DOHH2 (cell line): ENCODE measurements around the gene ADK.

Experiments
- H3F3A ChIP-seq: fragments of 200-600 bp; sonication (generic), shearing (Covaris generic); 2 replicates; pipeline ENCODE4 v1.6.0; 2016; ENCODE audit warnings: antibody characterized with exemption, mild to moderate bottlenecking; ENCODE audit not compliant: control insufficient read depth, insufficient read depth
- H3K27ac ChIP-seq: fragments of 200-600 bp; sonication (generic); 2 replicates; pipeline ENCODE4 v1.5.1; 2014; ENCODE audit warnings: low read depth, mild to moderate bottlenecking, low read length, moderate library complexity
- H3K27me3 ChIP-seq: fragments of 200-600 bp; sonication (generic); 2 replicates; pipeline ENCODE4 v1.6.1; 2014; ENCODE audit warnings: mild to moderate bottlenecking, low read length, mixed read lengths; ENCODE audit not compliant: control insufficient read depth
- H3K36me3 ChIP-seq: fragments of 200-600 bp; sonication (generic); 2 replicates; pipeline ENCODE4 v1.6.1; 2014; ENCODE audit warnings: mild to moderate bottlenecking, low read length, moderate library complexity, mixed read lengths; ENCODE audit not compliant: control insufficient read depth
- H3K4me1 ChIP-seq: fragments of 200-600 bp; sonication (generic); 2 replicates; pipeline ENCODE4 v1.6.1; 2014; ENCODE audit warnings: mild to moderate bottlenecking, low read length, mixed read lengths; ENCODE audit not compliant: control insufficient read depth
- H3K4me2 ChIP-seq: fragments of 200-600 bp; sonication (generic); 2 replicates; pipeline ENCODE4 v1.6.0; 2014; ENCODE audit warnings: mild to moderate bottlenecking, low read length, moderate library complexity
- H3K4me3 ChIP-seq: fragments of 200-600 bp; sonication (generic); 2 replicates; pipeline ENCODE4 v1.5.1; 2014; ENCODE audit warnings: mild to moderate bottlenecking, low read length, mixed read lengths
- H3K79me2 ChIP-seq: fragments of 200-600 bp; sonication (generic); 2 replicates; pipeline ENCODE4 v1.6.1; 2014; ENCODE audit warnings: mild to moderate bottlenecking, low read length, mixed read lengths; ENCODE audit not compliant: control insufficient read depth
- H3K9me2 ChIP-seq: fragments of 200-600 bp; sonication (generic); replicated peaks from 2 replicates; pipeline ENCODE4 v1.6.1; 2014; ENCODE audit warnings: mild to moderate bottlenecking, low read length, mixed read lengths; ENCODE audit not compliant: control insufficient read depth
- H3K9me3 ChIP-seq: fragments of 200-600 bp; sonication (generic); 2 replicates; pipeline ENCODE4 v1.6.1; 2014; ENCODE audit warnings: antibody characterized with exemption, low read length, mixed read lengths; ENCODE audit not compliant: control insufficient read depth, insufficient read depth
- H4K20me1 ChIP-seq: fragments of 200-600 bp; sonication (generic); 2 replicates; pipeline ENCODE4 v1.6.0; 2014; ENCODE audit warnings: low read depth, mild to moderate bottlenecking, antibody characterized with exemption, low read length, moderate library complexity; ENCODE audit not compliant: control insufficient read depth, insufficient read depth
- CTCF ChIP-seq: fragments of 200-600 bp; sonication (generic); IDR thresholded peaks from one replicate; pipeline ENCODE4 v1.5.1; 2014; ENCODE audit warnings: antibody characterized with exemption, mild to moderate bottlenecking, low read depth, low read length; ENCODE audit not compliant: poor library complexity, severe bottlenecking
- EZH2phosphoT487 ChIP-seq: fragments of 200-600 bp; sonication (generic); IDR thresholded peaks from 2 replicates; pipeline ENCODE4 v1.6.1; 2017; ENCODE audit warnings: borderline replicate concordance, mild to moderate bottlenecking, antibody characterized with exemption, low read length, moderate library complexity, mixed read lengths

Gene ADK

GRCh38 chr10:74379474-74379873 lies 228.5 kb downstream of the ADK start:
- H3K4me1 ChIP-seq = peaks cover 6% of the 10 kb centered on the region
- no peak overlapping the region for H3K4me2 ChIP-seq
- no peaks in the 10 kb centered on the region for H3F3A ChIP-seq
- H3K36me3 ChIP-seq = no peaks in the 10 kb centered on the region
- H3K27me3 ChIP-seq = no peaks in the 10 kb centered on the region
- TF ChIP-seq EZH2phosphoT487 (no peak), CTCF (no peak)
- no peaks in the 10 kb centered on the region for H3K9me3 ChIP-seq
- no peaks in the 10 kb centered on the region for H3K79me2 ChIP-seq
- no peaks in the 10 kb centered on the region for H3K9me2 ChIP-seq
- H3K4me3 ChIP-seq = no peak overlapping the region
- H3K27ac ChIP-seq = no peak overlapping the region
- no peaks in the 10 kb centered on the region for H4K20me1 ChIP-seq

- Histone ChIP-seq H4K20me1 (no peaks in the 10 kb centered on the region), H3K4me3 (no peak overlapping the region), H3K36me3 (no peaks in the 10 kb centered on the region), H3K4me2 (no peak overlapping the region), H3K9me2 (no peaks in the 10 kb centered on the region), H3K9me3 (no peaks in the 10 kb centered on the region), H3K27me3 (no peaks in the 10 kb centered on the region), H3F3A (no peaks in the 10 kb centered on the region), H3K4me1 (peaks cover 6% of the 10 kb centered on the region), H3K79me2 (no peaks in the 10 kb centered on the region), H3K27ac (no peak overlapping the region)
- TF ChIP-seq CTCF (no peak), EZH2phosphoT487 (no peak)
Measured at GRCh38 chr10:74380795-74381194, 229.8 kb downstream of the ADK start.

GRCh38 chr10:74381291-74381853 lies 230.4 kb downstream of the ADK start:
- H3K4me2 ChIP-seq = no peak overlapping the region
- no peaks in the 10 kb centered on the region for H3K27me3 ChIP-seq
- H3K4me3 ChIP-seq = no peak overlapping the region
- H3K9me3 ChIP-seq = no peaks in the 10 kb centered on the region
- peaks cover 6% of the 10 kb centered on the region for H3K4me1 ChIP-seq
- TF ChIP-seq CTCF (no peak), EZH2phosphoT487 (no peak)
- H3K9me2 ChIP-seq = no peaks in the 10 kb centered on the region
- H3F3A ChIP-seq = no peaks in the 10 kb centered on the region
- H4K20me1 ChIP-seq = no peaks in the 10 kb centered on the region
- H3K36me3 ChIP-seq = no peaks in the 10 kb centered on the region
- H3K79me2 ChIP-seq = no peaks in the 10 kb centered on the region
- H3K27ac ChIP-seq = no peak overlapping the region

- Histone ChIP-seq H3K79me2 (no peaks in the 10 kb centered on the region), H3K4me3 (no peak overlapping the region), H3K4me2 (no peak overlapping the region), H3K36me3 (no peaks in the 10 kb centered on the region), H4K20me1 (no peaks in the 10 kb centered on the region), H3K4me1 (peaks cover 6% of the 10 kb centered on the region), H3K27me3 (no peaks in the 10 kb centered on the region), H3K27ac (no peak overlapping the region), H3K9me2 (no peaks in the 10 kb centered on the region), H3K9me3 (no peaks in the 10 kb centered on the region), H3F3A (no peaks in the 10 kb centered on the region)
- no peak for TF ChIP-seq CTCF
- TF ChIP-seq EZH2phosphoT487 = no peak
Measured at GRCh38 chr10:74382663-74383062, 231.6 kb downstream of the ADK start.
